ENCODE data around the gene UGT3A2.

The UGT3A2 gene

DNA sequence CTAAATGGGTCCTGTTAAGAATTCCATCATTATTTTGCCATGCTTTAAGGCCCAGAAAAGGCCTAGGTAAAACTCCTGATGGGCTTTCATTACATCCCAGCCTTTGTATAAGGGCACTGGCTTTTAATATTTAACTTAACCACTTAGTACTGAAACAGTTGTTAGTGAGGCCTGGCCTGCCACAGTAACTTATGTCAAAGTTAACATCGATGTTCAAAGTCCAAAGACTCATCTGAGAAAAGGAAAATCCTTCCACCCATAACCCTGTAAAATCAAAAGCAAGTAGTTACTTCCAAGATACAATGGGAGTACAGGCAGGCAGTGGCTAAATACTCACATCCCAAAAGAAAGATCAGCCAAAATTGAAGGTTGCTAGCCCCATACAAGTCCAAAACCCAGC is 60.5 kb downstream of the UGT3A2 start:
- Histone ChIP-seq H3K36me3 (ENCODE audit: control insufficient read depth, insufficient read depth, low read length) (no peaks in the 10 kb centered on the region), H3K4me1 (ENCODE audit: control insufficient read depth, insufficient read depth, low read length) (no peaks in the 10 kb centered on the region), H3K27ac (ENCODE audit: low read depth, low read length) (no peak overlapping the region), H3K9ac (ENCODE audit: low read depth, low read length) (no peak overlapping the region), H3K9me3 (ENCODE audit: control insufficient read depth, insufficient read depth, low read length) (peaks cover 16% of the 10 kb centered on the region), H3K4me3 (ENCODE audit: low read depth, low read length) (no peak overlapping the region), H3K27me3 (ENCODE audit: control insufficient read depth, insufficient read depth, low read length) (no peaks in the 10 kb centered on the region)

DNA sequence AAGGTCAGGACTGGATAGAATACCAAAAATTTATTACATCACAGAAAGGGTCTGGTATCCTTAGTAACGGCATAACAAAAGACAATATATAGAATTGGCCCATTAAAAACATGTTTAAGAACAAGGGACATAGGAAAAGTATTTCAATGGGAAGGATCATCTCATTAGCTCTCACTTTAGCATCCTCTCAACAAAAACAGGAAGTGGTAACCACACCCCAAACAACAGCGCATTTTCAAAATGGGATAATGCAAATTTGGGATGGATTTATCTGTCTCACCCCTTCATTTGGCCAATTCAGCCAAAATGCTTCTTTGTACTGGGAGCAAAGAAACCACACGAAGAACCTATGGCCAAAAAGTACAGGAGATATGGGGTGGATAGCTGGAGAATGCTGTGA is 65.7 kb downstream of the UGT3A2 start:
- H3K27me3 ChIP-seq (ENCODE audit: control insufficient read depth, insufficient read depth, low read length), result no peaks in the 10 kb centered on the region

DNA sequence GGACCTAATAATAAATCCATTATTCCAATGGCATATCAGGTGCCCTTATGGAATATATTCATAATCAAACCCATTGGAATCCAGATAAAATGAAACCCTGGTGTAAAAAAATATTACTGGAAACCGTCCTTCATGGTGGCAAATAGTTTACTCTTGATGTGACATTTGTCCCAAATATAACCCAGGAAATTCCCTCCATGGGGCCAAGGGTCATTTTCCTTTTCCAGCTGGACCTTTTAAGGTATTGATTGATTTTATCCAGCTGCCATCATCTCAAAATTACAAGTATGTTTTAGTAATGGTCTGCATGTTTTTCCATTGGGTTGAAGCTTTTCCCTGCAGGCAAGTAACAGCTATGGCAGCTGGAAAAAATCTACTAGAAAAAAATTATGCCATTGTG is 67.1 kb downstream of the UGT3A2 start:
- no peaks in the 10 kb centered on the region for H3K27me3 ChIP-seq (ENCODE audit: control insufficient read depth, insufficient read depth, low read length)
- H3K36me3 ChIP-seq (ENCODE audit: control insufficient read depth, insufficient read depth, low read length), result no peaks in the 10 kb centered on the region
- no peak overlapping the region for H3K27ac ChIP-seq (ENCODE audit: low read depth, low read length)
- no peaks in the 10 kb centered on the region for H3K4me1 ChIP-seq (ENCODE audit: control insufficient read depth, insufficient read depth, low read length)
- no peak overlapping the region for H3K9ac ChIP-seq (ENCODE audit: low read depth, low read length)
- H3K9me3 ChIP-seq (ENCODE audit: control insufficient read depth, insufficient read depth, low read length), result no peaks in the 10 kb centered on the region
- H3K4me3 ChIP-seq (ENCODE audit: low read depth, low read length), result no peak overlapping the region

More for the DNA sequence above, 65.7 kb downstream of the UGT3A2 start:
- Histone ChIP-seq H3K9ac (ENCODE audit: low read depth, low read length) (no peak overlapping the region), H3K27ac (ENCODE audit: low read depth, low read length) (no peak overlapping the region), H3K4me3 (ENCODE audit: low read depth, low read length) (no peak overlapping the region), H3K36me3 (ENCODE audit: control insufficient read depth, insufficient read depth, low read length) (no peaks in the 10 kb centered on the region), H3K4me1 (ENCODE audit: control insufficient read depth, insufficient read depth, low read length) (no peaks in the 10 kb centered on the region), H3K9me3 (ENCODE audit: control insufficient read depth, insufficient read depth, low read length) (no peaks in the 10 kb centered on the region)

DNA sequence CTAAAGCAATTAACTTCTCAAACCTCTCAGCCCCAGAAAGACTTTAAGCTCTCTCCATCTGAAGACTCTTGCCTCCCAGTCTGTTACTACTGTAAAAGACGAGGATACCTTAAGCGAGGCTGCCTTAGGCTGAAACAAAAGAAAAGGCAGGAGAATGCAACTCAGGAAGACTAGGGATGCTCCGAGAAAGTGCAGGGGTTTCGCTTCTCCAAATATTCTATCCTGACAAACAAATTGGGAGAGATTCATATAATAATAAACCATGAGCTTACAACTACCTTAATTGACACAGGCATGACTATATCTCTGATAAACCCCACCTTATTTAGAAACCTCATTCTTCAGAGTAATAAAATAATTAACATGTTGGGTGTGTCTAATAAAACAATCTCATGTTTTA is 70.6 kb downstream of the UGT3A2 start:
- no peaks in the 10 kb centered on the region for H3K4me1 ChIP-seq (ENCODE audit: control insufficient read depth, insufficient read depth, low read length)
- no peaks in the 10 kb centered on the region; the same call in 1 of the 2 replicates for H3K27me3 ChIP-seq (ENCODE audit: control insufficient read depth, insufficient read depth, low read length)
- no peaks in the 10 kb centered on the region for H3K36me3 ChIP-seq (ENCODE audit: control insufficient read depth, insufficient read depth, low read length)
- no peak overlapping the region for H3K4me3 ChIP-seq (ENCODE audit: low read depth, low read length)
- H3K9ac ChIP-seq (ENCODE audit: low read depth, low read length), result no peak overlapping the region
- no peak overlapping the region for H3K27ac ChIP-seq (ENCODE audit: low read depth, low read length)
- H3K9me3 ChIP-seq (ENCODE audit: control insufficient read depth, insufficient read depth, low read length), result no peaks in the 10 kb centered on the region

DNA sequence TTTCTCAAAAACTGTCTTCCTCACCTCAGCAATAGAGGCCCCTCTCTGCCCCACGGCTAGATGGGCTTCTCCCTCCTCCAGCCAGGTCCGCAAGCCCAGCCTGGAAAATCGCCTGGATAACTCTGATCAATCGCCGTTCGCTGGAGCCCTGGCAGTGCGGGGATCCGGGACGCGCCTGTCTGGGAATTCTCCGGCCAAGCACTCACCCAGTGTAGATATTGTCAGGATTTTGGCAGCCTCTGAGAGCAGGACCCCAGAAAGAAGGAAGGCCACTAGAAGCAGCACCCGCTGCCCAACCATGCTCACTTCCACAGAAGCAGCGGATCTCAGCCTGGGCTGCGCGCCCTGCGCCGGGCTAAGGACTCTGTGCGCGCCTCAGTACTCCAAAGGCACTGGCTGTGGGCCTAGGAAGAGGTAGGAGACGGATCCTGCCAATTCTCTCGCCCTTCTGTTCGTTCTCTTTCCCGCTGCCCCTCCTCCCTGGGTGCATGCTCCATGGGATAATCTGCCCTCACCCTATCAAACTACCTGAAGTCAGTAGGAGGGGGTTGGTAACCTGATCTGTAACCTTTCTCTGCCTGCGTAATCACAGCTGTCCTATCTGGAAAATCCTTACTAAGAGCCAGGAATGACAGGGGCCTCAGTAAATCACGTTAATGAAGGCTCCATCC is 75.6 kb downstream of the UGT3A2 start, which contains the start of gene UGT3A1:
UGT3A1 (minus strand) TSS at position 450 of the 671 bp plus-strand sequence; CDS start at position 300, 150 bp downstream.
- Histone ChIP-seq H3K27ac (ENCODE audit: low read depth, low read length) (no peak within 1 kb of the TSS), H3K36me3 (ENCODE audit: control insufficient read depth, insufficient read depth, low read length) (no peaks in the 10 kb centered on the region), H3K27me3 (ENCODE audit: control insufficient read depth, insufficient read depth, low read length) (peaks cover 25% of the 10 kb centered on the region), H3K4me3 (ENCODE audit: low read depth, low read length) (peak within 1 kb of the TSS; percentile 68), H3K9me3 (ENCODE audit: control insufficient read depth, insufficient read depth, low read length) (no peaks in the 10 kb centered on the region), H3K9ac (ENCODE audit: low read depth, low read length) (no peak within 1 kb of the TSS), H3K4me1 (ENCODE audit: control insufficient read depth, insufficient read depth, low read length) (peaks cover 5% of the 10 kb centered on the region; the same call in 1 of the 2 replicates)

DNA sequence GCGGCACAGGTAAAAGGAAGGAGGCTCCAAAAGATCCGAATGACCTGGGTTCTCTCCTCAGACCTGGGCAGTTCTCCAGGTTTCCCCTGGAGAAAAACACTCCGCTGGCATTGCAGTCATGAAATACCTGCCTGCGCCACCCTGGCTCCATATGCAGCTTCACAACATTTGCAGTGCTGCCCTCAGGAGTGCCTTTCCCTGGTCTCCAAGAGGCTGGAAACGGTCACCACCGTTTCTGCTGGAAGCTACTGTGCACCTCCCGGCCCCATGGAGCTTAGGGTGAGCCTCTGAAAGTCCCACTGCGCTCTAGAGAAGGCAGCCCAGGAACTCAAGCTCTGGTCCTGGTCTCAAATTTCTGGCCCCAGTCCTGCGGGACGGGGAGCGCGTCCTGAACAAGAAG is 76.2 kb downstream of the UGT3A2 start:
- Histone ChIP-seq H3K36me3 (ENCODE audit: control insufficient read depth, insufficient read depth, low read length) (no peaks in the 10 kb centered on the region), H3K4me3 (ENCODE audit: low read depth, low read length) (peak overlapping the region; percentile 68), H3K9me3 (ENCODE audit: control insufficient read depth, insufficient read depth, low read length) (no peaks in the 10 kb centered on the region), H3K4me1 (ENCODE audit: control insufficient read depth, insufficient read depth, low read length) (peaks cover 5% of the 10 kb centered on the region; the same call in 1 of the 2 replicates), H3K27me3 (ENCODE audit: control insufficient read depth, insufficient read depth, low read length) (peaks cover 25% of the 10 kb centered on the region), H3K27ac (ENCODE audit: low read depth, low read length) (no peak overlapping the region), H3K9ac (ENCODE audit: low read depth, low read length) (no peak overlapping the region)

DNA sequence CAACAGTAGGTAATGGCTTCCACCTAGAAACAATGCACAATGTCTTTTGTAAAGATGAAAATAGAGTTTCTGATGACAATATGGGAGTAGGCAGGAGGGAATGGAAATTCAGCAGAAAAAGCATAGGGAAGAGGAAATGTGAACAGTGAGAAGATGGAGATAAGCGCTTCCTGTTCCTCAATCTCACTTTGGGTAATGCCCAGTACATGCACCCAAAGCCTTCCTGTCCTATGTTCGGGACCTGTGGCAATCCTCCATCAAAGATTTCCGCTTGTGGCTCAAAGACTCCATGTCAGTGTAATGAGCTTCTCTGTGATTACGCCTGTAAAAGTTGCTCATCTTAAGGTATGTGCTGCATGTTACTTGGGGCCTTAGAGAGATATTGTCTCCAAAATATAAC is 78.2 kb downstream of the UGT3A2 start:
- Histone ChIP-seq H3K36me3 (ENCODE audit: control insufficient read depth, insufficient read depth, low read length) (no peaks in the 10 kb centered on the region), H3K9me3 (ENCODE audit: control insufficient read depth, insufficient read depth, low read length) (no peaks in the 10 kb centered on the region), H3K4me3 (ENCODE audit: low read depth, low read length) (no peak overlapping the region), H3K9ac (ENCODE audit: low read depth, low read length) (no peak overlapping the region), H3K4me1 (ENCODE audit: control insufficient read depth, insufficient read depth, low read length) (peaks cover 5% of the 10 kb centered on the region; the same call in 1 of the 2 replicates), H3K27ac (ENCODE audit: low read depth, low read length) (no peak overlapping the region), H3K27me3 (ENCODE audit: control insufficient read depth, insufficient read depth, low read length) (peaks cover 25% of the 10 kb centered on the region)

DNA sequence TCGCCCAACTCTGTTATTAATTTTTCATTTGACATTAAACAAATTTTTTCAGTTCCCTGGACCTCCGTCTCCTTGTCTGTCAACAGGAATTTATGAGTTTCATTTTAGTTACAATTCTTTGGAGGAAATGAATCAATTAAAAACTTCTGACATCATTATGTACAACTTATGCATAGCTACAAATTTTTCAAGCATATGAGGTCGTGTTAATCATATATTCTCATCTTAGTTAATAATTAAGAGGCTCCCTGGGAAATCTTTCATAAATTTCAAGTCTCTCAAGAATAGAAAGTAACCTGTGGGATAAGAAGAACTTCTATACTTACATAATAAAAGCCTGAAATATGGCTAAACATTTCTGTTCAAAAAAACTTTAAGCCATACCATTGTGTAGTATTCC is 78.9 kb downstream of the UGT3A2 start:
- Histone ChIP-seq H3K27me3 (ENCODE audit: control insufficient read depth, insufficient read depth, low read length) (peaks cover 25% of the 10 kb centered on the region), H3K4me3 (ENCODE audit: low read depth, low read length) (no peak overlapping the region), H3K36me3 (ENCODE audit: control insufficient read depth, insufficient read depth, low read length) (no peaks in the 10 kb centered on the region), H3K9ac (ENCODE audit: low read depth, low read length) (no peak overlapping the region), H3K27ac (ENCODE audit: low read depth, low read length) (no peak overlapping the region), H3K4me1 (ENCODE audit: control insufficient read depth, insufficient read depth, low read length) (peaks cover 5% of the 10 kb centered on the region; the same call in 1 of the 2 replicates), H3K9me3 (ENCODE audit: control insufficient read depth, insufficient read depth, low read length) (peaks cover under 1% of the 10 kb centered on the region; the same call in 1 of the 2 replicates)

All from HUES48 (cell line).